ENCODE measurements around the gene MCF2L. TPM values are rescaled to one million over a fixed set of nuclear protein-coding genes. Genes with fewer than 3 reads are reported as not detected.

MCF2L gene
- total RNA-seq, 1 donor from 2014 or later: 69.7 TPM

DNA sequence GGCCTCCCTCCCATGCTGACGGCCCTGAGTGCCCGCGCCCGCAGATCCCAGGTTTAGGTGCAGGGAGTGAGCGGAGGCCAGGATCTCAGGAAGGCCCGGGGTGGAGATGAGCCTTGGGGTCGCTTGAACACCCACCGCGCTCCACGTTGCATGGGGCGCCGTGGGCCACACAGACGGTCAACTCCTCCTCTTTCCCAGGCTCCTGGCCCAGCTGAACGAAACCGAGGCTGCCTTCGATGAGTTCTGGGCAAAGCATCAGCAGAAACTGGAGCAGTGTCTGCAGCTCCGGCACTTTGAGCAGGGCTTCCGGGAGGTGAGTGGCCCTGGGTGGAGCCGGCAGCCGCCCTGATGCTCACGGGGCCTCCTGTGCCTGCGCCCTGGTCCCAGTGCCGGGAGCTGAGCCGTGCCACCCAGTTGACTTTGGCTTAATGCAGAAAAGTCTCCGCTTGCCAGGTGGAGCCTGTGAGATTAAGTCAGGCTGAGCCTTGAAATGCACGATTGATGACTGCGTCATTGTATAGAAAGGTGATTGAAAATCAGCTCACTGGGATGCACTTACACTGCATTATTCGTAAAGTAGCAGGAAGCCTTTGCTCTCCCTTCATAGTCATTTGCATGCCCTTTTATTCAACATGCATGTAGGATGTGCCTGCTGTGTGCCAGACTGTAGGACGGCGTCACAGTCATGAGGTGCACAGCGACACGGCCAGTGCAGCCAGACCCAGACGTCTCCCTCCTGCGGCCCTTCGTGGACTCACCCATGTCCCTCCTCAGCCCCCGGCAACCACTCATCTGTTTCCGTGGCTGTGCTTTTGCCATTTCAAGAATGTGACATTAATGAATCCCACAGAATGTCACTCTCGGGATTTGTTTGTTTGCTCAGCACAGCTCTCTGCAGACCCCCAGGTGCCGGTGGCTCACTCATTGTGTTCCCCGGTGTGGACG is 101.1 kb downstream of the MCF2L start:
- TF ChIP-seq, protein P1, sequence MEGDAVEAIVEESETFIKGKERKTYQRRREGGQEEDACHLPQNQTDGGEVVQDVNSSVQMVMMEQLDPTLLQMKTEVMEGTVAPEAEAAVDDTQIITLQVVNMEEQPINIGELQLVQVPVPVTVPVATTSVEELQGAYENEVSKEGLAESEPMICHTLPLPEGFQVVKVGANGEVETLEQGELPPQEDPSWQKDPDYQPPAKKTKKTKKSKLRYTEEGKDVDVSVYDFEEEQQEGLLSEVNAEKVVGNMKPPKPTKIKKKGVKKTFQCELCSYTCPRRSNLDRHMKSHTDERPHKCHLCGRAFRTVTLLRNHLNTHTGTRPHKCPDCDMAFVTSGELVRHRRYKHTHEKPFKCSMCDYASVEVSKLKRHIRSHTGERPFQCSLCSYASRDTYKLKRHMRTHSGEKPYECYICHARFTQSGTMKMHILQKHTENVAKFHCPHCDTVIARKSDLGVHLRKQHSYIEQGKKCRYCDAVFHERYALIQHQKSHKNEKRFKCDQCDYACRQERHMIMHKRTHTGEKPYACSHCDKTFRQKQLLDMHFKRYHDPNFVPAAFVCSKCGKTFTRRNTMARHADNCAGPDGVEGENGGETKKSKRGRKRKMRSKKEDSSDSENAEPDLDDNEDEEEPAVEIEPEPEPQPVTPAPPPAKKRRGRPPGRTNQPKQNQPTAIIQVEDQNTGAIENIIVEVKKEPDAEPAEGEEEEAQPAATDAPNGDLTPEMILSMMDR (IDR thresholded peaks at IDR 0.05): no peak
- Histone ChIP-seq H3K36me3 (no peaks in the 10 kb centered on the region), H3K4me3 (no peak overlapping the region), H3K9me3 (no peaks in the 10 kb centered on the region), H3K27ac (no peak overlapping the region), H3K4me1 (no peaks in the 10 kb centered on the region), H3K27me3 (no peaks in the 10 kb centered on the region)
- DNase-seq: no peak
- no peak for ATAC-seq
- intact Hi-C loops (cut with DNase I): no loop called here

DNA sequence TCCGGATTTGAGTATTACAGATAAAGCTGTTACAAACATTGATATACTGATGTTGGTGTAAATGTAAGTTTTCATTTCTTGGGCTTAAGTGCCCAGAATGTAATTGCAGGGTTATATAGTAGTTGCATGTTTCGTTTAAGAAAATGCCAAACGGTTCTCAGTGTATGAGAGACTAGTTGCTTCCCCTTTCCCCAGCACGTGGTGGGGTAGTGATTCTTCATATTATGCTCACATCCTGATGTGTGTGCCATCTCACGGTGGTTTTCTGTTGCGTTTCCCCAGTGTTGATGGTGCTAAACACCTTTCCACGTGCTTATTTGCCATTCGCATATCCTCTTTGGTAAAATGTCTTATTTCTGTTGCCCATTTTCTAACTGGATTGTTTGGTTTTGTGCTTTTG is 101.8 kb downstream of the MCF2L start:
- DNase-seq (no peak), ATAC-seq (no peak)
- H3K4me1 ChIP-seq: no peaks in the 10 kb centered on the region
- H3K4me3 ChIP-seq: no peak overlapping the region
- H3K9me3 ChIP-seq: no peaks in the 10 kb centered on the region
- H3K27ac ChIP-seq: no peak overlapping the region
- TF ChIP-seq, protein P1 (IDR thresholded peaks at IDR 0.05): no peak
- intact Hi-C loops (cut with DNase I): no loop called here
- no peaks in the 10 kb centered on the region for H3K27me3 ChIP-seq
- no peaks in the 10 kb centered on the region for H3K36me3 ChIP-seq

DNA sequence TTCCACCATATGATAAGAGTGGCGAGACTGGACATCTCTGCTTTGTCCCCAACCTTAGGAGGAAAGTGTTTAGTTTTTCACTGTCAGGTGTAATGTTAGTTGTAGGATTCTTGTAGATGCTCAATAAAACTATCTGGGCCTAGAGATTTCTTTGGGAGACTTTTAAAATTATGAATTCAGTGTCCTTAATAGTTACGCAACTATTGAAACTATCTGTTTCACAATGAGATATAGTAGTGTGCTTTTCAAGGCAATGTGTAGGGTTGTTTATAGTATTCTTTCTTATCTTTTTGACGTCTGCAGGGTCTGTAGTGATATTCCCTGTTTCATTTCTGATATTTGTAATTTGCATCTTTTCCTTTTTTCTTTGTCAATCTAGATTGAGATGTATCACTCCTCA is 103.4 kb downstream of the MCF2L start:
- Histone ChIP-seq H3K4me3 (no peak overlapping the region), H3K4me1 (no peaks in the 10 kb centered on the region), H3K36me3 (no peaks in the 10 kb centered on the region), H3K9me3 (no peaks in the 10 kb centered on the region), H3K27ac (no peak overlapping the region), H3K27me3 (no peaks in the 10 kb centered on the region)
- no peak for ATAC-seq
- DNase-seq: no peak
- TF ChIP-seq, protein P1 (IDR thresholded peaks at IDR 0.05): no peak
- intact Hi-C loops (cut with DNase I): no loop called here

DNA sequence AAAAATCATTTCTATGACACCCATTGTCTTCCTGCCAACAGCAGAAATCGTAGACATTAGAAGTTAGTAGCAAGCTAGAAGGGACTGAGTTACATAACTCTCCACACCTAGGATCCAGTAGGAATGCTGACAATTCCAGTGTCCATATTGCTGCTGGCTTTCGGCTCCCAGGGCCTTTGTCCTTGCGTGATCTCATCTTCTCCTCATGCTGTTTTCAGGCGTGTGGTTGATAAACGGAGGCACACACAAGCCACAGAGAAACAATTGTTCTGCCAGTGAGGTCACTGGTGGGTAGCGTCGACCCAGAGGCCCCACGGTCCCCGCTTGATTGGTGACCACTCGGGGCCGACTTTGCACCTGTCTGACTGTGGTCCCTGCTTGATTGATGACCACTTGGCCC is 104.9 kb downstream of the MCF2L start:
- intact Hi-C loops (cut with DNase I): no loop called here
- Histone ChIP-seq H3K4me1 (no peaks in the 10 kb centered on the region), H3K4me3 (no peak overlapping the region), H3K27ac (no peak overlapping the region), H3K36me3 (no peaks in the 10 kb centered on the region), H3K9me3 (no peaks in the 10 kb centered on the region), H3K27me3 (no peaks in the 10 kb centered on the region)
- ATAC-seq (no peak), DNase-seq (no peak)
- TF ChIP-seq, protein P1 (IDR thresholded peaks at IDR 0.05): no peak

DNA sequence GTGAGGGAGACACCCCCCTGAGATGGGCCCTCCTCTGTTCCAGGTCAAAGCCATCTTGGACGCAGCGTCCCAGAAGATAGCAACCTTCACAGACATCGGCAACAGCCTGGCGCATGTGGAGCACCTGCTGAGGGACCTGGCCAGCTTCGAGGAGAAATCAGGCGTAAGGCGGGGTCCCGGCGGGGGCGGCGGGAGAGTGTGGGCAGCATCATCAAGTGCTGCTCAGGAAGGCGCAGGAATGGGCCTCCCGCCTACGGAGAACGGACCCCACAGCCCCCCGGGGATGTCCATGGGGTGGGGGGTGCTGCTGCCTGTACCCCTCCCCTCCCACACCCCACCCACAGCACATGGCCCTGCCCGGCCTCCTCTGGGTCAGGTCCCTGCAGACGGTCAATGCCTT is 105.4 kb downstream of the MCF2L start:
- no peak for DNase-seq
- H3K4me3 ChIP-seq: no peak overlapping the region
- TF ChIP-seq, protein P1 (IDR thresholded peaks at IDR 0.05): no peak
- H3K27me3 ChIP-seq: no peaks in the 10 kb centered on the region
- ATAC-seq: peak; percentile 4
- intact Hi-C loops (cut with DNase I): no loop called here
- H3K36me3 ChIP-seq: no peaks in the 10 kb centered on the region
- no peaks in the 10 kb centered on the region for H3K9me3 ChIP-seq
- H3K4me1 ChIP-seq: no peaks in the 10 kb centered on the region
- H3K27ac ChIP-seq: no peak overlapping the region
